Upper lobe of left lung (tissue), 6 donors: ENCODE measurements around the gene CTDSPL2. TPM values are rescaled to one million over a fixed set of nuclear protein-coding genes. Genes with fewer than 3 reads are reported as not detected.

ENCODE experiments used
- ATAC-seq, 2 donors: fragments of 200-7000 bp; cut with Tn5 transposase; one replicate each; pipeline ENCODE4 v1.9.1; 2022; ENCODE audit warnings: mild to moderate bottlenecking in 2 of 2, moderate library complexity in 2 of 2; ENCODE audit not compliant: low FRiP score in 2 of 2
- DNase-seq, 2 donors: peaks; one replicate each; pipeline ENCODE4 v3.0.0-alpha.2; 2019 to 2020
- H3K27ac ChIP-seq, 4 donors: fragments of 200-600 bp; sonication (generic); one replicate each; pipeline ENCODE4 v1.5.1; 2016 to 2019
- H3K27me3 ChIP-seq, 4 donors: fragments of 200-600 bp; sonication (generic); one replicate each; pipeline ENCODE4 v1.5.1; 2017 to 2019
- H3K36me3 ChIP-seq, 4 donors: fragments of 200-600 bp; sonication (generic); one replicate each; pipeline ENCODE4 v1.5.1; 2016 to 2019
- H3K4me1 ChIP-seq, 4 donors: fragments of 200-600 bp; sonication (generic); one replicate each; pipeline ENCODE4 v1.5.1; 2018 to 2019
- H3K4me3 ChIP-seq, 4 donors: fragments of 200-600 bp; sonication (generic); one replicate each; pipeline ENCODE4 v1.5.1; 2017 to 2019; ENCODE audit warnings: mild to moderate bottlenecking in 2 of 4, moderate library complexity in 1 of 4
- H3K9me3 ChIP-seq, 4 donors: fragments of 200-600 bp; sonication (generic); one replicate each; pipeline ENCODE4 v1.5.1; 2018 to 2019
- CTCF ChIP-seq, 6 experiments: fragments of 450-650 bp in 4 of 6; fragments of 200-600 bp in 2 of 6; sonication (generic) in 2 of 6; IDR thresholded peaks; one replicate each; pipeline ENCODE4 v1.5.1; 2016 to 2019; ENCODE audit warnings: antibody characterized with exemption in 6 of 6
- EP300 ChIP-seq, 4 donors: sonication (generic); formaldehyde crosslinking; IDR thresholded peaks; one replicate each; pipeline ENCODE4 v1.5.1; 2017; ENCODE audit warnings: antibody characterized with exemption in 4 of 4, control low read depth in 2 of 4
- POLR2A ChIP-seq, 4 donors: fragments of 450-650 bp; IDR thresholded peaks; one replicate each; pipeline ENCODE4 v1.5.1; 2016 to 2017; ENCODE audit warnings: antibody characterized with exemption in 4 of 4, mild to moderate bottlenecking in 2 of 4
- POLR2AphosphoS5 ChIP-seq, 2 donors: sonication (generic); formaldehyde crosslinking; IDR thresholded peaks; one replicate each; pipeline ENCODE4 v1.5.1; 2017; ENCODE audit warnings: antibody characterized with exemption in 2 of 2
- WGBS, 2 donors: methylation state at CpG; one replicate each; pipeline ENCODE4 v1.1.5; 2017 to 2018; 5-methylcytosine and 5-hydroxymethylcytosine counted together
- total RNA-seq, 6 donors: library from RNA; depleted of rRNA in 4 of 6; stranded (reverse); fragments of >200 nt in 4 of 6; gene quantifications; one replicate each; pipeline versions ENCODE4 v1.1.0 to v1.2.1, GENCODE V29; 2016 to 2021
- donor health status: DM: no; HTN: no; CAD: no; lungs with moderate emphysema.
- donor health status: DM: no; HTN: yes; CAD: no; lungs with severe emphysema.

The CTDSPL2 gene
- total RNA-seq, 6 donors from 2014 or later: 20.6 to 60.8 (median 32.8) TPM

GRCh38 chr15:44566155-44566540 lies 138.7 kb downstream of the CTDSPL2 start:
- Histone ChIP-seq H3K36me3 (peaks cover 47 to 98% (median 79%) of the 10 kb centered on the region in 4 donors), H3K9me3 (peaks cover 0 to 5% (median 0%) of the 10 kb centered on the region in 4 donors), H3K27me3 (no peaks in the 10 kb centered on the region), H3K27ac (no peak overlapping the region), H3K4me1 (no peaks in the 10 kb centered on the region), H3K4me3 (no peak overlapping the region)
- TF ChIP-seq EP300 (IDR thresholded peaks at IDR 0.05) (no peak), POLR2AphosphoS5 (IDR thresholded peaks at IDR 0.05) (no peak), POLR2A (IDR thresholded peaks at IDR 0.05) (no peak), CTCF (IDR thresholded peaks at IDR 0.05) (no peak)
- no peak for DNase-seq
- 92 to 95% methylated on average over 4 of the region's 4 CpGs for WGBS, 2 donors
- ATAC-seq: no peak

GRCh38 chr15:44568338-44568737 lies 140.9 kb downstream of the CTDSPL2 start:
- DNase-seq (no peak), ATAC-seq (no peak)
- WGBS, 2 donors: 85 to 93% methylated on average over 3 of the region's 3 CpGs
- TF ChIP-seq EP300 (IDR thresholded peaks at IDR 0.05): no peak
- no peak for TF ChIP-seq POLR2A (IDR thresholded peaks at IDR 0.05)
- no peak for TF ChIP-seq CTCF (IDR thresholded peaks at IDR 0.05)
- TF ChIP-seq POLR2AphosphoS5 (IDR thresholded peaks at IDR 0.05): no peak
- peaks cover 0 to 5% (median 0%) of the 10 kb centered on the region in 4 donors for H3K9me3 ChIP-seq
- H3K27me3 ChIP-seq: no peaks in the 10 kb centered on the region
- H3K4me1 ChIP-seq: no peaks in the 10 kb centered on the region
- peaks cover 45 to 95% (median 84%) of the 10 kb centered on the region in 4 donors for H3K36me3 ChIP-seq
- no peak overlapping the region for H3K4me3 ChIP-seq
- H3K27ac ChIP-seq: no peak overlapping the region

DNA sequence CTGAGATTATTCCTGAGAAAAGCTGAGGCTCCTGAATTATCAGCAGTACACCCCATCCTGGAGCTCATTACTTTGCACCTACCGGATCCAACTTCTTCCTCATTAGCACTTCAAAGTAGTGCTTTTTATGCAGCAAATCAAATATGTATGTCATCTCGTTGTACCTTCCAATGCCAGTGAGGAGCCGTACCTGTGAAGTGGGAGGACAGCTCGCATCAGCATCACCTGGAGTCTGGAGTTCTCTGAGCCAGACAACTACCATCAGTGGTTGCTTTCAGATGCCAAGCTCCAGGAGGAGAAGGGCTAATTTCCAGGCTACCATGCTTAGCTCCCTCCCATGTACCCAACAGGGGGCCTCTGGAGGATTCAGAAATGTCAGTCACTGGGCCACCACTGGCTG lies 141.9 kb downstream of the CTDSPL2 start:
- TF ChIP-seq POLR2A (IDR thresholded peaks at IDR 0.05): no peak
- TF ChIP-seq EP300 (IDR thresholded peaks at IDR 0.05): no peak
- no peak for TF ChIP-seq POLR2AphosphoS5 (IDR thresholded peaks at IDR 0.05)
- TF ChIP-seq CTCF (IDR thresholded peaks at IDR 0.05): no peak

GRCh38 chr15:44570361-44570760 lies 142.9 kb downstream of the CTDSPL2 start:
- H3K4me3 ChIP-seq: no peak overlapping the region
- H3K4me1 ChIP-seq: no peaks in the 10 kb centered on the region
- TF ChIP-seq CTCF (IDR thresholded peaks at IDR 0.05) (no peak), POLR2A (IDR thresholded peaks at IDR 0.05) (no peak), POLR2AphosphoS5 (IDR thresholded peaks at IDR 0.05) (no peak), EP300 (IDR thresholded peaks at IDR 0.05) (no peak)
- DNase-seq (no peak), ATAC-seq (no peak)
- WGBS, 2 donors: 95% methylated on average over 4 of the region's 4 CpGs
- H3K9me3 ChIP-seq: peaks cover 0 to 2% (median 0%) of the 10 kb centered on the region in 4 donors
- H3K27ac ChIP-seq: no peak overlapping the region
- peaks cover 31 to 91% (median 72%) of the 10 kb centered on the region in 4 donors for H3K36me3 ChIP-seq
- no peaks in the 10 kb centered on the region for H3K27me3 ChIP-seq

More for the DNA sequence above, 141.9 kb downstream of the CTDSPL2 start:
- DNase-seq (no peak), ATAC-seq (no peak)
- H3K36me3 ChIP-seq: peaks cover 41 to 94% (median 80%) of the 10 kb centered on the region in 4 donors
- WGBS, 2 donors: 90 to 94% methylated on average over 4 of the region's 4 CpGs
- H3K4me1 ChIP-seq: no peaks in the 10 kb centered on the region
- peaks cover 0 to 5% (median 0%) of the 10 kb centered on the region in 4 donors for H3K9me3 ChIP-seq
- no peaks in the 10 kb centered on the region for H3K27me3 ChIP-seq
- H3K27ac ChIP-seq: no peak overlapping the region
- H3K4me3 ChIP-seq: no peak overlapping the region

DNA sequence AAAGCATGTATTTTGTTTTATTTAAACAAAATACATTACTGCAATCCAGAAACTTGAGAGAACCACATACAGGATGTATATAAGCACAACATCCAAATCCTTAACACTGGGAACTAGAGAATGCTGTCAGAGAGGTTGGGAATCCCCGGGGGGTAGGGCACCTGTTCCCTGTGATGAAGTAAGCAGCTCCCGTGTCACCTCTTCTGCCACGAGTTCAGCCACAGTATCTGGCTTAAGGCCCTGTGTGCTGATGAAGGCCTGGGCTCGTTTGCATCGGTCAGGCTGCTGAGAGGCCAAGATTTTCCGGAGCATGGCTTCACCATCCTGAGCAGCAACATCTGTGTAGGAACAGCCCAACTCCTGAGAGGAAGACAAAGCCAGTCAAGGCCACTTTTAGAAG lies 146.0 kb downstream of the CTDSPL2 start:
- peaks cover 6 to 65% (median 48%) of the 10 kb centered on the region in 4 donors for H3K36me3 ChIP-seq
- no peaks in the 10 kb centered on the region for H3K9me3 ChIP-seq
- ATAC-seq (no peak), DNase-seq (no peak)
- H3K27ac ChIP-seq: no peak overlapping the region
- TF ChIP-seq EP300 (IDR thresholded peaks at IDR 0.05) (no peak), POLR2A (IDR thresholded peaks at IDR 0.05) (no peak), CTCF (IDR thresholded peaks at IDR 0.05) (no peak), POLR2AphosphoS5 (IDR thresholded peaks at IDR 0.05) (no peak)
- H3K4me1 ChIP-seq: peaks cover 0 to 4% (median 2%) of the 10 kb centered on the region in 4 donors
- no peak overlapping the region for H3K4me3 ChIP-seq
- H3K27me3 ChIP-seq: no peaks in the 10 kb centered on the region
- 93 to 98% methylated on average over 6 of the region's 6 CpGs for WGBS, 2 donors
